NCI-H146 (cell line): ENCODE results near the gene TRAF3IP1.
"Not testable (repeated sequence)": the region's sequence is repeated elsewhere in the genome, so short reads cannot be mapped to it uniquely, and the experiment has no call there.

Source experiments
- DNase-seq: peaks from one replicate; lab custom pipeline; 2025; lab: John Stamatoyannopoulos, UW

Gene TRAF3IP1

DNA sequence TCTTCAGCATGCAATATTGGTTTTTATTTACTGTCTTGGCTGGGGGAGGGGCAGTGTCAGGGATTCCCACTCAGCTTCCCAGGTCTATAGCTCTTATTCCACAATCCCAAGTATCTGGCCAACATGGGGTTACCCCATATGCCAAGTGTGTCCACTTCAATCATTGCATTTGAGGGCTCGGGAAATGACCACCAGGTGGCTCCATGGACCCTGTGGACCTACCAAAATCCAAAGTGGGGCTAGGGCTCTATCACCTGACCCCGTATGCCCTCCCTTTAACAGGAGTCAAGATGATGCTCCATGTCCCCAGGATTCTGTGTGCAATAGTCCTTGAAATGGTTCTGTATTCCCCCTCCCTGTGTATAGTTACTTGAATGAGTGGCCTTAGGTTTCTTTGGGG, 12.1 kb upstream of the TRAF3IP1 start:
- no peak for DNase-seq

DNA sequence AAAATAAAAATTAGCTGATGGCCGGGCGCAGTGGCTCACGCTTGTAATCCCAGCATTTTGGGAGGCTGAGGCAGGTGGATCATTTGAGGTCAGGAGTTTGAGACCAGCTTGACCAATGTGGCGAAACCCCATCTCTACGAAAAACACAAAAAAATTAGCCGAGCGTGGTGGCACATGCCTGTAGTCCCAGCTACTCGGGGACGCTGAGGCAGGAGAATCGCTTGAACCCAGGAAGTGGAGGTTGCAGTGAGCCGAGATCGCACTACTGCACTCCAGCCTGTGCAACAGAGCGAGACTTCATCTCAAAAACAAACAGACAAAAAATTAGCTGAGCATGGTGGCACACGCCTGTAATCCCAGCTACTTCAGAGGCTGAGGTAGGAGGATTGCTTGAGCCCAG, 9.6 kb upstream of the TRAF3IP1 start:
- not testable (repeated sequence) for DNase-seq

DNA sequence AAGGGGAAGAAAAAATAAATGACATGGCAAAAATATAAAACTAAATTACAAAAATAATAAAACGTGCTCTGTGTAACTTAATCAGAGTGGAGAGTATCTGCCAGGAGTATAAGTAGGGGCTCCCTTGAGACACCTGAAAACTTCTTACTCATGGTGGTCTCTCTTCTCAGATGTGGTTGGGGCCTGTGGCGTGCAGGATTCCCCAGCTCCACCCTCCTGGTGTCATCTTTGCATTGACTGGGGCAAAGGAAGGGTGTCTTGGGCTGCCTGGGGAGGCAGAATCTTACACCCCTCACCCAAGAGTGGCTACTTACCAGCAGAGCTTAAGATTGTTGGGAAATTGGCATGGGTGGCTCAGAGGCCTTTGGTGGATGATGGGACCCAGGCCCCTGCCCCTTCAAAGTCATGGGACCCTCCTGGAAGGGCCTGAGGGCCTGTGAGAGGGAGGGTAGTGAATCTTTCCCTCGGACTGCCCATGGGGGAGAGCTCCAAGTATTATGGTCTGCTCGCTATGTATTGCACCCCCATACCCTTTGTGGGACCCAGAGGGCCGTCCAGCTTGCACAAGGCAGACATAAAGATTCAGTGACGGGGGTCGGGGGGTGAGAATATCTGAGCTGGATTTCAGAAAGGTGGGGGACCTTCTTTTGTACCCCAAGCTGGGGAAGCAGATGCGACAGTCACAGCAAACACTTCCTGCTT, 6.9 kb upstream of the TRAF3IP1 start:
- no peak for DNase-seq

DNA sequence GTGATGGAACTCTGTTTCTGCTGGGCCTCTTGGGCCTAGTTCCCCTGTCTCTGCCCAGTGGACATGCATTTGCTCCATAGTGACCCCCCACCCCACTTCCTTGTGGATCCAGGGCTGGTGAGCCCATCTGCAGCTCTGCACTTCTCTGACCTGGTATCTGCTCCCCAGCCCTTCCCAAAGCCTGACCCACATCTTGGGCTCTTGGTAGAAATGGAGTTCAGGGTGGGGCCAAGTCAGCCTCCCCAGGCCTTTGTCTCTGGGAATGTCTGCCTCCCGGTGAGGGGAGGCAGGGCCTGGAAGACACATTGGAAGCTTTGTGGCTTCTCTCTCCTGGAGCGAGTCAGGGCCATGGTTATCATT, 6.3 kb upstream of the TRAF3IP1 start:
- DNase-seq = no peak

DNA sequence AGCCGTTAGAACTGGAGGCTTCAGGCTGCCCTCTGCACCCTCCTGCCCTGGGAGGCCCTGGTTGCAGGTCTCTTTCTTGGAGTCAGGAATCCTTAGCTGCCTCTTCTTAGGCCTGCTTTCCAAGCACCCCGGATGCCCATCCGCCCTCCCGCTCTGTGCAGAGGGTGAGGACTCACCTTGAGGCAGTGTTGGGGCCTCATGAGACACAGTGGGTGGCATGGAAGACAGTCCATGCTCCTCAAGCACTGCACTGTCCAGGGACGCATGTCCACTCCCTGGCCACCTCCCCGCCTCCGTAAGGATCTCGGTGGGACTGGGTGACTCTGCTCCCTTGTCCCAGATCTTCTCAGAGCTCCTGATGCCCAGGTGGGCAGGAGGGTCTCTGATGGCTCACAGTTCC, 5.7 kb upstream of the TRAF3IP1 start:
- DNase-seq = no peak

DNA sequence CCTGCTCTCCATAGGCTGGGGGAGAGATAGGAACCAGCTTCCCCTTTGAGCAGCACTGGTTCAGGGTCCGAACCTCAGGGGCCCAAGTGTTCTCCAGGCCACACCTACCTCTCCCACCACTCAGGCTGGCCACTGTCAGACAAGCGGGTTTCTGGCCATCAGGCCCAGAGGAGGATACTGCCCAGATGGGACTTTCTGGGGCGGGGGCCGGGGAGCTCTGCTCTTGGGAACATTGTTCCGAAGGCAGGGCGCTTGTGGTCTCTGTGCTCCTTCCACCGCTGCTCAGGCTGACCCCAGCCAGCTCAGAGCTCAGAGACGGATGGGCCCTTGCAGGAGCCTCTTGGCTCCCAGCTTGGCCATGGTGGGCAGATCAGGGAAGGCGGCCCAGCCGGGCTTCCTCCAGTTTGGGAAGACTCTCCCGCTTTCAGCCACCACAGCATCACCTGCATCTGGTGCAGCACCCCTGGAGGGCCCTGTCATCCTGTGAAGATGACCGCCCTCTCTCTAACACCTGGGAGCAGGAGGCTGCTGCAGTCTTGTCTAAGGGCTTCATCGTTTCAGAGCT, 5.2 kb upstream of the TRAF3IP1 start:
- DNase-seq = no peak

DNA sequence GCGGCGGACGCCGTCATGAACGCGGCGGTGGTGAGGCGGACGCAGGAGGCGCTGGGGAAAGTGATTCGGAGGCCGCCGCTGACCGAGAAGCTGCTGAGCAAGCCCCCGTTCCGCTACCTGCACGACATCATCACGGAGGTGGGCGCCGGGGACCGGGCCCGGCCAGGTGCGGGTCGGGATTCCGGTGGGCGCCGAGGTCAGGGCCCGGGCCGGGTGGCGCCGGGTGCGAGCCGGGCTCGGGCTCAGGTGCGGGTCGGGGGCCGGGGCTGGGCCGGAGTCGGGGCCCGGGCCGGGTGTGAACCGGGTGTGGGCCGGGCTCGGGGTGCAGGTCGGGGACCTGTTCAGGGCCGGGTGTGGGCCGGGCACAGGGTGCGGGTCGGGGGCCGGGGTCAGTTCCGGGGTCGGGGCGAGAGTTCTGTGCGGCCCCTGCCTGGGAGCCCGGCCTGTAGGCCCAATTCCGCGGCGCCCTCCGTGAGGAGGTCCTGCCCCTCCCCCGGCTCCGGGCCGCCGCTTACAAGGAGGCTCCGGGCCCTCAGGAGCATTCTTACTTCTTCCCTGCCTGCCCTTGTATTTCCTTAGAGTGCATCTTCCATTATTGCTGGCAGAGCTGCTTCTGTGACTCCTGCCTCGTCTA, 447 bp downstream of the TRAF3IP1 start:
- DNase-seq = no peak

DNA sequence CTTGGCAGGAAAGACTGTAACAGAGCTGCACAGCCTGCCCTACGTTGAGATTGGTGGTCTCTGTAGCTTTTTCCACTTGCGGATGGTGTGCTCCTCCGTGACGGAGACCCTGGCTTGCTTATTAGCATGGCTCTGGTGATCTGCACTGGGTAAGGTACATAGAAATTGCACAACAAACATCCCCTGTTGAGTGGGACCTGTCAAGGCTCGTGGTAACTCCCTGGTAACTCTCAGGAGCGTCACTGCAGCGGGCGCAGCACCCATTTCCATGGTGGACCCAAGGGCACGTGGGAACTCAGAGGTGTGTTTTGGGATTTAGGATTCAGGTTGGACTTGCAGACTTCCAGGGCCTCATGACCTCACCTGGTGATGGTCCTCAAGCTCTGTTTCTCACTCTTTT, 1.1 kb downstream of the TRAF3IP1 start:
- DNase-seq = no peak

DNA sequence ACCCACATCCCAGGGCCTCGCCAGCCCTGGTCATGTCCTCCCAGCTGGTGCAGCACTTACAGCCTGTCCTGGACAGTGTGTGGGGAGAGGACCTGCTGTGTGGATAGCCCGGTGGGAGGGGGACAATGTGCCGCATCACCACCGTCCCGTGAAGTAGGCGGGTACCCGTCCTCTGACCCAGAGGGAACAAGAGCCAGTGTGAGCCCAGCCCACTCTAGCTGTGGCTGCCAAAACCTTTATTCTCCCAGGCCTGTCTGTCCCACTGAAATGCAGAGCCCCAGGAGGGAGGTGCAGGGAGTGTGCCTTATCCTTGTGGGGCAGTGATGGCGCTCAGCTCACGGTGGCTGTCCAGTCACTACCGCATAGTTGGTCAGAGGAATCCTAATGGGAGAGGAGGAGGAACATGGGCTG, 1.7 kb downstream of the TRAF3IP1 start:
- DNase-seq = no peak

DNA sequence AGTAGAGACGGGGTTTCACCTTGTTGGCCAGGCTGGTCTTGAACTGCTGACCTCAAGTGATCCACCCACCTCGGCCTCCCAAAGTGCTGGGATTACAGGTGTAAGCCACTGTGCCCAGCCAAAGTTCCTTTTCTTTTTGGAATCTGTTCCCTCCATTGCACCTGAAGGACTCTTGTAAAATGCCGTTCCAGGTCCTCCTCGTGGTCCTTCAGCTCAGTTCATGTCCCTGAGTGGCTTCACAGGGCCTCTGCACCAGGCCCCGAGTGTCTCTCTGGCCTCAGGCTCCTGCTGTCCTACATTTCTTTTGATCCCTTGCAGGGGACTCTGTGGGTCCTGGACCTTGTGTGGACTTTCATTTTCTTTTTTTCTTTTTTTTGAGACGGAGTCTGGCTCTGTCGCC, 3.9 kb downstream of the TRAF3IP1 start:
- not testable (repeated sequence) for DNase-seq

DNA sequence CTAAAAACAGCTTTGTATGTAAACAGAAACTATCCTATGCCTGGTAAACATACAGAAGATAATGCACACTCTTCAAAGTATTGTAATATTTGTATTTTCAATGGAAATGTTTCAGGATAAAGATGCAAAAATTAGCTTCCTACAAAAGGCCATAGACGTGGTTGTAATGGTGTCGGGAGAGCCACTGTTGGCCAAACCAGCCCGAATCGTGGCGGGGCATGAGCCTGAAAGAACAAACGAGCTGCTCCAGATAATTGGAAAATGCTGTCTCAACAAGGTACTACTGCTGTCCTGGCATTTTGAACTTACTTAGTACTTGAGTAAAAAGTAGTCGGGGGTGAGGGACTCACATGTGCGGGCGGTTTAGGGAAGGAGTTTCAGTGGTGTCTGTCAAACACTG, 5.4 kb downstream of the TRAF3IP1 start:
- no peak for DNase-seq

DNA sequence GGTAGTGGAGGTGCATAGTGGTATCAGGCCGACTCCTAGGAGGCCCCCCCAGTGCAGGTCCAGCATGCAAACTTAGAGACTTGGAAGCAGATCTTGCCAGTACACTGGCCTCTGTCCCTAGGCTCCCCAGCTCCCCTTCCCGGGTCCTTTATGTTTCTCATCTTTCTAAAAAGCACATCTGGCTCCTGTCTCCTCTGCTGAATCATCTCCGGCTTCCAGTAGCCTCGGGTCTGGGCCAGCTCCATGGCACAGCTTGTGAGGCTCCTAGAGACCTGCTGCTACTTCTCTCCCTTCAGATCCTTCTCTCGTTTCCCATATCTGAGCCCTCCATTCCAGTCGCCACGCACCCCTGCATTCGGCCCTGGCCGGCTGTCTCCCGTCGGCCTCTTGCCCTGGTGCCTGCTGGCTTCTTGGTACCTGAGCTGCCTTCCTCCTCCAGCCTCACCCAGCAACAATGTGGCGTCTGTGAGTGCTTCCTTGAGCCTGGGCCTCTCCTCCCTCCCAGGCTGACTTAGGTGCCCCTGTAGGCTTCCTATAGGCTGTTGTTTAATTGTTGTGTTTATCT, 6.6 kb downstream of the TRAF3IP1 start:
- no peak for DNase-seq

DNA sequence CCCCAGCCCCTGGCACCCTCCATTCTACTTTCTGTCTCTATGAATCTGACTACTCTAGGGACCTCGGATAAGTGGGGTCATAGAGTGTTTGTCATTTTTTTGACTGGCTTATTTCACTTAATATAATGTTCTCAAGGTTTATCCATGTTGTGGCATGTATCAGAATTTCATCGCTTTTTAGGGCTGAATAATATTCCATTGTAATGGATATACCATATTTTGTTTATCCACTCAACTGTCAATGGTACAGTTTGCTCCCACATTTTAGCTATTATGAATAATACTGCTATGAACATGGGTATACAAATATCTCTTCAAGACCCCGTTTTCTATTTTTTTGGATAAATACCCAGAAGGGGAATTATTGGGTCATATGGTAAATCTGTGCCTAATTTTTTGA, 7.4 kb downstream of the TRAF3IP1 start:
- DNase-seq = no peak

DNA sequence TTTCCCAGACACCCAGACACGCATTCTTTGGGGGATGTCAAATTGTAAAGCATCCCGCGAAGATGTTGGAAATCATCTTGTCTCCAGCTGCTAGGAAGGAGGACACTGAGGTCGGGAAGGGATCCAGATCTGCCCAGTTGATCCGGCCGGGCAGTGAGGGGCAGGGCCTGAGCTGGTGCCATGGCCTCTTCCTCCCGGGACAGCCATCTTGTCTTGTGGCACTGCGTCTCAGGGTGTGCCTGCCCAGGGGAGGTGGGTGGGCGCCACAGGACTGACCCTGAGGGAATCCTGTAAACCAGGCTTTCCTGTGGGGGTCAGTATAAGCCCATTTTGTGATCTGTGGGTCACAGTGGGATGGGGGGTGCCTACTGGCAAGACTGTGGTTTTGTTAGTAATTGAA, 10.1 kb downstream of the TRAF3IP1 start:
- DNase-seq = no peak

DNA sequence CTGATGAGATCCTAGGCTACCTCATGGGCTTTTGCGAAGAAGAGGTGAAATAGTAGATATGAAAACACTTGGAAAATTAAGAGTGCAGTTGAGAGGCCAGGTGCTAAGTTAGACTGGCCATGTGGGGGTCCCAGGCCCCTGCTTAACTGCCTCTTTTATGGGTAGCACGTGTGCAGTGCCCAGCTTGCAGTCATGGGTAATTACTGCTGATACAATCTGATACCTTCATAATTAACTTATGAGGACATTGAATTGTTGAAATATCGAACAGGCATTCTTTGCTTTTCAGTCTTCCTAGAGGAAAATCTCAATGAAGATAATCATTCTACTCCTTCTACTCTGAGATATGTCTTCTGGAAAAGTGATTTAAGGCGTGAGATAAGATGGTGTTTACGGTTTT, 11.6 kb downstream of the TRAF3IP1 start:
- no peak for DNase-seq

DNA sequence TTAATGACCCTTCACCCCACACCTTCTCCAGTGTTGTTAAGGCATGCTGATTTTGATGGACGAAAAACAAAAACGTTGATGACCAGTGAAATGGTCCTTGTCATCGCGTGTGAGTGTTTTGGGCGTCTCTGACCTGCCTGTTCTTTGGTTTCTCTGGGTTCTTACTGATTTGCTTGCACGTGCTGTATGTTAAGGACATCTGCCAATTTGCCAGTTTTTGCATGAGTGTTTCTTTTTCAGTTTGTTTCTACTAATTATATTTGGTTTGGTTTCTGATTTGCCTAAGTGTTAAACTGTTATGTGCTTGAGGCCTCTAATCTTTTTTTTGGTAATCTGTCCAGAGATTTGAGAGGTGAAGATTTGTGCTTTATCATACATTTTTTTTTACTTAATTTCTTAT, 14.6 kb downstream of the TRAF3IP1 start:
- DNase-seq = no peak

DNA sequence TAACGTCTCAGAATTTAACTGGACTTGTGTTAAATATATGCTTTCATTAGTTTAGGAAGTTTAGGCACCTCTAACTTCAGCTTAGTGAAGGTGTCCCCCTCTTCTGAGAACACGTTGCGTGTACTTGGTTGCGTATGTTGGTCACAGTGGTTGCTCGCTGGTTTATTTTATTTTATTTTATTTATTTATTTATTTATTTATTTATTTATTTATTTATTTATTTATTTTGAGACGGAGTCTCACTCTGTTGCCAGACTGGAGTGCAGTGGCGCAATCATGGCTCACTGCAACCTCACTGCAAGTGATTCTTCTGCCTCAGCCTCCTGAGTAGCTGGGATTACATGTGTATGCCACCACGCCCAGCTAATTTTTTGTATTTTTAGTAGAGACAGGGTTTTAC, 15.3 kb downstream of the TRAF3IP1 start:
- DNase-seq = not testable (repeated sequence)

DNA sequence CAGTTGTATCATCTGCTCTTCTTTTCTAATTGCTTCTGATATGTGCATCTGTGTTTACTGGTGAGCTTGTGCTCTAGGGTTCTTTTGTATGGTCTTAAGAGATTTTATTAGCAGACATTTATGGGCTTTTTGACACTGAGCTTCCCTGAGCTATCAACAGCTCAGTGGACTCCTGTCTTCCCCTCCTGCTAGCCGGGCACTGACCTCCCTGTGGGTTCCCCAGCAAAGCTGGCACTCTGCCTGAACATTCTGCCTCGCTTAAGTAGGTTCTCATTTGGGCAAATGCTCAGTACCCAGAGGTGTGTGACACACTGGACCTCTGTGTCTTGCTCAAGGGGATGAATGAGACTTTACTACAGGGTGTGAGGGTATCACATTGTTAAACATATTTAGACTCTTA, 15.8 kb downstream of the TRAF3IP1 start:
- DNase-seq = no peak

DNA sequence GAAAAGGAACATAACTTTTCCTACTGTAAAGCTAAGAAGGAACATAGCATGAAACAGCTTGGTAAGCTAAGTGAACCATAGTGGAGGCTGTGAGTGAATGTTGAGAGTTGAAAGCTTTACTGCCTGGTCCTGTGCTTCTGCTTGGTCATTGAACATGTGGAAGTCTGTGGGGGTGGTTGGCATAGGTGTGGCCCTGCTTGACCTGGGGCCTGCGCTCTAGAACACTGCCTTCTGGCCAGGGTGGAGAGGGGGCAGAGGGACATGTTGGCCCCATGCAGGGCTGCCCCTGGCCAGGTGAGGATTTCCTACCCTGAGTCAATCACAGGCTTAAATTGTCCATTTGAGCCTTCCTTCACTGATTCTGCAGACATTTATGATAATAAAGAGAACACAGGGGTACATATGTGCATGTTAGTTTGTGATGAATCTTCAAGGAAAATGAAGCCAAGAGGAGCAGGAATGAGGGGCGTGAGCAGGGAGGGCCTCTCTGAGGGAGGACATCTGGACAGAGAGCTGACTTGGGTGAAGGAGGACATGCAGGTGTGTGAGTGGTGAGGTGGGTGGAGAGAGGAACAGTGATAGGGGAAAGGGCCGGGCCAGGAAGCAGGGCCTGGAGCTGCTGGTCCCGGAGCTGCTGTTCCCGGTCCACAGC, 16.6 kb downstream of the TRAF3IP1 start:
- no peak for DNase-seq

DNA sequence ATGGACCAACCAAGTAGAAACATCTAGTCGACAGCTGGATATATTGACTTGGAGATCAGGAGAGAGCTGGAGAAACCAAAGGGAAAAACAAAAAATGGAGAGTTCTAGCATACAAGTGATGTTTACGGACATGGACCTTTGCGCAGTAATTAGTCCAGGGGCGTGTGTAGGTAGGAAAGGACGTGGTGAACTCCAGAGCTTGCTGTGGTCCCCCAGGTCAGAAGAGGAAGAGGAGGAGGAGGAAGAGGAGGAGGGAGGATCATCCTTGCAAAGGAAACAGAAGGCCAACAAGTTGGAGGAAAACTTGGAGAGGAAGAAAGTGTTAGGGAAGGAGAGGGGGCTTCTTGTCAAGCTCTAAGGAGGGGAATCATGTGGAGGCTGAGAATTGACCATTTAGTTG, 17.5 kb downstream of the TRAF3IP1 start:
- DNase-seq = no peak

DNA sequence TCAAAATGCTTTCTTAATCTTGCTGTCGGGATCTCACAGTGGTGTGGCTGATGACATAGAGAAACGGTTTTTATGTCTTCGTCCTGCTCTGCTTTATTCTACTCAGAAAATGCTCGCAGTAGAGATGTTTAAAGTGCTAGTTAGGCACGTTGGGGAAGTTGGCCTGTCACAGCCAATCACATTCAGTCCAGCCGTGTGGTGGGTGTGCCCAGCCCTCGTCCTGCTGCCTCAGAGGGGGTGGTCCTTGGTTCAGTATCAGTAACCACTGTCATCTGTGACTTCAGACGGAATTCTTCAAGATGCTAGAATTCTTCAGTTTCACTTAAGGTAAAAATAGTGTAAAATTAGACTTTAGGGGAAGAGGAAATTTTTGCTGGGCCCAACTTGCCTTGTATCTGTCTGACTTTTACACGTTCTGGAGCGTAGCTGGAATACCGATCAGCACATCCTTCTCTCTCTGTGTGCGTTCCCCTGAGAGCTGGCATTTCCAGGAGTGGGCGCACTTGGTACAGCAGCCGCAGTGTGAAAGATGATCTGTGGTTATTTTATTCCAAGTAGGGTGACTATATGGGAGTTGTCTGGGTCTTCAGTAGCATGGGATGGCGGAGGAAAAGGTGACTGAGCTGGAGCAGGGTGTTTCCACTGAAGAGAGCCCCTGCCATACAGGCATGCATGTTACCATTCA, 18.5 kb downstream of the TRAF3IP1 start:
- DNase-seq = no peak

DNA sequence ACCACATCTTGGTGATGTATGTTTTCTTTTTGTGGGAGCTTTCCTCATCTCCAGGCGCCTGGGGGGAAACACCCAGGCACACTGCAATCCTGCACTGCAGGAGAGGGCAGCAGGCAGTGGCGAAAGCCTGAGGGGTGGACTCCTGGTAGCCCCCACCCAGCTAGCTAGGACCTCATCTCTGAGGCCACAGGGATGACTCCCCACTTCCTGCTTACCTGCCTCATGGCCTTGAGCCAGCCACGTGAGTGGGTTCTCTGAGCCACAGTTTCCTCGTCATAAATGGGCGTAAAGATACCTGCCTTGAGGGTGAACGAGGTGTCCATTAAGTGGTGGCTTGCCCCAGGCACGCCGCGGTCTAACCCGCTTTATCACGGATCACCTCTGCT, 19.1 kb downstream of the TRAF3IP1 start:
- DNase-seq = no peak
